Activated CD8-positive, alpha-beta memory T cell treated with anti-CD3 and anti-CD28 coated beads for 48 hours (primary cell): ENCODE measurements around the gene NRXN3.

ENCODE experiments used
- DNase-seq, 3 experiments: peaks; one replicate each; pipeline ENCODE4 v3.0.0-alpha.2; 2020; ENCODE audit warnings: low read depth in 2 of 3, low spot score in 2 of 3

NRXN3 gene

DNA sequence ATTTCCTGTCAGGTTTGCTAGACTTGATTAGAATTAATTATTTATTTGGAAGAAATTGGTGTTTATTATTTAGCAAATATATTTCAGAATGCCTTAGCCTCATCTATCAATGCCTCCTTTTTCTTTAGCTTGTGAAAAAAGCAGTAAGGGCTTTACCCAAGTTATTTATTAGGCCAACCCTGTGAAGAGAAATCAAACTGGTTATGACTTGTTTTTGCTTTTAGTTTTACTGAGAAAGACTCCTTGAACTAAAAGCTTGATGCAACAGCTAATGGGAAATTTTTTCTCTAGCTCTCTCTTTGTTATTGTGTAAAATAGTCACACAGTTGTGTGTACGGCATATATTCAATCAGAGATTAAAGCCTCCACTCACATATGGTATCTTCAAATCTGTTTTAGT is 1734.3 kb downstream of the NRXN3 start:
- DNase-seq, result no peak

GRCh38 chr14:79906994-79907393 is 1736.8 kb downstream of the NRXN3 start:
- DNase-seq, result no peak

DNA sequence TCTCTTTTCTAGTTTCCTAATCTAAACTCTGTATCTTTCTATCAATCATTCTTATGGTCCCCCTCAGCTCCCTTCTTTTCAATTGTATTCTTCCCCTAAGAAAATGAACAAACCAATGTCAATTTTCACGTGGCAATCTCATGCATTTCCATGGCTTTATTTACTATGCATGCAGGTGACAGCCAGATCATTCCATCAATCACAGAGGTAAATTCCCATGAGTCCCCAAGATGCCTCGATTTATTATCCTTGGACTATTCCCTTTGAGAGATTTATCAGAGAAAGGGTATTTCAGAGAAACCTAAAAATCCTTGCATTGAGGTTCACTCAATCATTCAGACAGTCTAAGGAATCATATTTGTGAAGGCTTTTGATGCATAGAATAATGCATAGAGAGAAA is 1739.9 kb downstream of the NRXN3 start:
- DNase-seq, result no peak

DNA sequence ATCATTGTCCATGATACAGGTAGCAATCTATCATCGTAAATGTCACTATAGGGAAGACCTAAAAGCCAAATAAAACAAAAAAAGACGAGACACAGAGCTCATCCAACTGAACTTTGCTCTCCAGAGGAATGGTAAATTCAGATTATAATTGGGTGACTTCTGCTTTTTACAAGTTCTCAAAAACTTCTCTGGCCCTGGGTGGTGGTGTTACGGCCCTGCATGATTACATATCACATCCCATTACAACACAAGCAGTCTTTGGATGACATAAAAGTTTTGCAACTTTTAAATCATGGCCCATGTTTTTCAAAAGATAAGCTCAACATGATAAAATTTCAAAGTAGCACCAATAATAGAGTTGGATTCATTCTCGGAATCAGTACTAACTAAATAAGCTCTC is 1741.6 kb downstream of the NRXN3 start:
- no peak for DNase-seq

- no peak for DNase-seq
Observed at GRCh38 chr14:79914595-79914994, 1744.4 kb downstream of the NRXN3 start.

DNA sequence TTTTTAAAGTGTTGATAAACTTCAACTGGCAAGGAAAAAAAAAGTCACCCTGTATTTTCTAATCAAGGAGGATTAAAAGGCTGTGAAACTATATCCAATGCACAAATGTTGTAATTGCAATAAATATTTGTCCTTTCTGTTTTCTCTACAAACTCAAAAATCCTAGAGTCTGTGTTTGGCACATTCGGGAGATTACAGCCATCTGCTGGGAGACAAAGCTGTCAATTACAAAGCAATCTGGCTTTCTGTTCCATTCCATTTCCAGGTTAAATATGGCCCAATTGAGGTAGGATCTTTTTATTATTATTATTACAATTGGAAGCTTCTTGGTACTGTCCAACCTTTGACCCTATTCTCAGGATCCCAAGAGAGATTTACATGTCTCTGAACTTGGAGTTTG is 1745.2 kb downstream of the NRXN3 start:
- no peak for DNase-seq

GRCh38 chr14:79916281-79916680 is 1746.1 kb downstream of the NRXN3 start:
- DNase-seq, result no peak

DNA sequence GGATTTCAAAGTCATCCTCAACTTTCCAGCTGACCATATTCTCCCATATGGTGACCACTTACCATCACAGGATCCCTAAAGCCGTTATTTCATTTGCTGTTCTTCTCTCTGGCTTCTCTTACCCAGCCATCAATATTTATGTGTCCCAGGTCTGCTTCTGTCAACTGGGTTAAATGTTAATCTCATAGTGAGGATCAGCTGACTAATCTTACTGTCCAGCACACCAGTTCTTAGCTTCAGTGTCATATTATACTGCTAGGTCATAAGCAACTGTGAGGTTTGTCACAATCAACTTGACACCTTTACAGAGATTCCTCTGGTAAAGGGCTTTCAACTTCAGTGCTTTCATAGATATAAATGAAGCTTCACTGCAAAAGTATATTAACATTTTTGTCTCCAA is 1746.7 kb downstream of the NRXN3 start:
- no peak for DNase-seq
